ENCODE results near the gene FBXO44.

- TF ChIP-seq CTCF (conservative IDR thresholded peaks at IDR 0.05) (no peak), ZFX (IDR thresholded peaks at IDR 0.05) (no peak)
Measured at GRCh38 chr1:11704194-11704529, 49.5 kb downstream of the FBXO44 start.

Measured in C4-2B (cell line).